Measurements from ENCODE around the gene CNTN1.

GRCh38 chr12:40692765-40693206 is 547 bp downstream of the CNTN1 start:
- TF ChIP-seq CTCF (IDR thresholded peaks at IDR 0.05) (no peak), POLR2A (IDR thresholded peaks at IDR 0.05) (no peak)
